Right lobe of liver (tissue), 6 donors: ENCODE measurements around the gene C3. TPM values are rescaled to one million over a fixed set of nuclear protein-coding genes. Genes with fewer than 3 reads are reported as not detected.
A peak's percentile ranks its signal among the peaks of the same experiment; 100 is the strongest.
"Not testable (repeated sequence)": the region's sequence is repeated elsewhere in the genome, so short reads cannot be mapped to it uniquely, and the experiment has no call there.

Experiments
- ATAC-seq, 4 donors: fragments of 200-7000 bp; cut with Tn5 transposase; one replicate each; pipeline ENCODE4 v1.9.1; 2020; ENCODE audit warnings: mild to moderate bottlenecking in 4 of 4, moderate library complexity in 4 of 4
- DNase-seq, 3 donors: peaks; one replicate each; pipeline ENCODE4 v3.0.0-alpha.2; 2020
- H3K27ac ChIP-seq, 3 donors: fragments of 200-600 bp; one replicate each; pipeline ENCODE4 v1.8.0; 2022
- H3K27me3 ChIP-seq, 2 donors: fragments of 200-600 bp; one replicate each; pipeline ENCODE4 v1.8.0; 2022
- H3K36me3 ChIP-seq, 4 donors: fragments of 200-600 bp; sonication (generic) in 1 of 4; one replicate each; pipeline versions ENCODE4 v1.5.1 to v1.8.0; 2017 to 2022; ENCODE audit warnings: control low read depth in 1 of 4
- H3K4me1 ChIP-seq, 4 donors: fragments of 200-600 bp; sonication (generic) in 1 of 4; one replicate each; pipeline versions ENCODE4 v1.5.1 to v1.8.0; 2017 to 2022; ENCODE audit warnings: control low read depth in 1 of 4
- H3K4me3 ChIP-seq, 3 donors: fragments of 200-600 bp; one replicate each; pipeline ENCODE4 v1.8.0; 2022
- H3K9me3 ChIP-seq, 4 donors: fragments of 200-600 bp; sonication (generic) in 1 of 4; one replicate each; pipeline versions ENCODE4 v1.5.1 to v1.8.0; 2017 to 2022; ENCODE audit warnings: control low read depth in 1 of 4
- POLR2A ChIP-seq: fragments of 450-650 bp; IDR thresholded peaks from one replicate; pipeline ENCODE4 v1.6.1; 2017; ENCODE audit warnings: antibody characterized with exemption, mild to moderate bottlenecking
- WGBS: methylation state at CpG from one replicate; pipeline ENCODE4 v1.1.6; 2018; ENCODE audit warnings: low coverage, low lambda C conversion rate; ENCODE audit not compliant: insufficient coverage; ENCODE audit errors: missing lambda C conversion rate; 5-methylcytosine and 5-hydroxymethylcytosine counted together
- intact Hi-C, 2 donors: fragments of 100-400 bp; cut with DNase I; formaldehyde crosslinking; loops; one replicate each; pipeline versions ENCODE4 v1.11.2 to v1.14.1; 2022
- total RNA-seq, 6 experiments: library from RNA; depleted of rRNA in 2 of 6; stranded (reverse); fragments of >200 nt in 2 of 6; fragmentation: NEBNext Ultra II Directional in 3 of 6; extraction: Animal tissue kit (Norgen Biotek cat#: 25700) in 3 of 6; gene quantifications; one replicate each; pipeline versions ENCODE4 v1.1.0 to v1.2.4, GENCODE V29; 2016 to 2023
- TF ChIP-seq, protein P1 (sequence below), 4 donors: fragments of 200-600 bp in 3 of 4; fragments of 450-650 bp in 1 of 4; IDR thresholded peaks; one replicate each; pipeline versions ENCODE4 v1.5.1 to v1.8.0; 2016 to 2022; ENCODE audit warnings: antibody characterized with exemption in 4 of 4, mild to moderate bottlenecking in 2 of 4
- donor health status: DM: no; HTN: yes; CAD: no.
- donor health status: DM: no; HTN: no; CAD: no.
- donor health status: DM: no; HTN: no; CAD: no.
- donor health status: DM: no; HTN: yes; CAD: no.
- donor health status: DM: no; HTN: yes; CAD: no.

Gene C3
- total RNA-seq, 6 experiments from 2014 or later = 10,569 to 17,502 (median 15,749) TPM

DNA sequence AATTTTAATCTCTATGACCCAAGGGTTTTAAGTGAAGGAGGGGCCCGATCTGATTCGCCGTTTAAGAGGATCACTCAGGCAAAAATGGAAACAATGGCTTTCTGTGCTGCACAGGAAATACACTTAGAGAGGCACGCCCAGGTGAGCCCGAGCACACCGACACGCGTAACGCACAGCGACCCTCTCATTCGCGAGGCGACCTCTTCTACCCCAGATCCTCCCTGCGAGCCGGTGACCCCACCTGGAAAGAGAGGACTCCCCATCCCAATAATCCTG is 46.6 kb upstream of the C3 start:
- WGBS = 3% methylated on average over 6 of the region's 15 CpGs
- TF ChIP-seq POLR2A = no peak
- TF ChIP-seq, protein P1, sequence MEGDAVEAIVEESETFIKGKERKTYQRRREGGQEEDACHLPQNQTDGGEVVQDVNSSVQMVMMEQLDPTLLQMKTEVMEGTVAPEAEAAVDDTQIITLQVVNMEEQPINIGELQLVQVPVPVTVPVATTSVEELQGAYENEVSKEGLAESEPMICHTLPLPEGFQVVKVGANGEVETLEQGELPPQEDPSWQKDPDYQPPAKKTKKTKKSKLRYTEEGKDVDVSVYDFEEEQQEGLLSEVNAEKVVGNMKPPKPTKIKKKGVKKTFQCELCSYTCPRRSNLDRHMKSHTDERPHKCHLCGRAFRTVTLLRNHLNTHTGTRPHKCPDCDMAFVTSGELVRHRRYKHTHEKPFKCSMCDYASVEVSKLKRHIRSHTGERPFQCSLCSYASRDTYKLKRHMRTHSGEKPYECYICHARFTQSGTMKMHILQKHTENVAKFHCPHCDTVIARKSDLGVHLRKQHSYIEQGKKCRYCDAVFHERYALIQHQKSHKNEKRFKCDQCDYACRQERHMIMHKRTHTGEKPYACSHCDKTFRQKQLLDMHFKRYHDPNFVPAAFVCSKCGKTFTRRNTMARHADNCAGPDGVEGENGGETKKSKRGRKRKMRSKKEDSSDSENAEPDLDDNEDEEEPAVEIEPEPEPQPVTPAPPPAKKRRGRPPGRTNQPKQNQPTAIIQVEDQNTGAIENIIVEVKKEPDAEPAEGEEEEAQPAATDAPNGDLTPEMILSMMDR (IDR thresholded peaks at IDR 0.05) = no peak

DNA sequence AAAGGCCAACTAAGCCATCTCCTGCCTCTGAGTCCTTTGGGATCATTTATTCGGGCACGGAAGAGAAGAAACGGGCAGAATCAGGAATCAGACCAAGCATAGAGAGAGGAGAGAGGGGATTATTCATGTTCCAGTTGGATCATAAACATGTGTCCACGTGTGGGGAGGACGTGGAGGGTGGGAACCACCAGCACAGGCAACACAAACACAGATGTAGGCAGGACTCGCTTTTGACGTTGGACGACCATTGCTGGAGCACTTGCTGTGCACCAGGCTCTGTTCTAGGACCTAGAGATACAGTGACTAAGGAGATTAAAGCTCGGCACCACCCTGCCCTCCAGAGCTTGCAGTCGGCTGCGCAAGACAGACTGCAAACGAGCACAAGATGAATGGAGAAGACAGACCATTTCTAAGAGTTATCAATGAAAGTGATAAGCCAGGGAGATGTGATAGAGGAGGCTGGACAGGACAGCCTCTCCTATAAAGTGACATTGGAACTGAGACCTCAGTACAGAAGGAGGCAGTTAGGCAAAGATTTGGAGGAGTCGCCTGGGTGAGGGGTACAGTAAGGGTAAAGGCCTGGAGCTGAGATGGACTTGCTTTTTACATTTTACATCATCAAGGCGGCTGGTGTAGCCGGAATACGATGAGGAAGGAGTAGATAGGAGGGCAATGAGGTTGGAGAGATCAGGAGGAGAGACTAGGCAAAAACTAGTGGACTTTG is 46.1 kb upstream of the C3 start:
- WGBS = 10% methylated on average over 15 of the region's 16 CpGs
- Histone ChIP-seq H3K9me3 (no peaks in the 10 kb centered on the region), H3K36me3 (no peaks in the 10 kb centered on the region), H3K27me3 (no peaks in the 10 kb centered on the region), H3K4me1 (peaks cover 0 to 29% (median 5%) of the 10 kb centered on the region in 4 donors), H3K27ac (no peak overlapping the region), H3K4me3 (peak overlapping the region; percentile 19 to 54 (median 27))
- TF ChIP-seq, protein P1 (IDR thresholded peaks at IDR 0.05) = no peak
- no peak for TF ChIP-seq POLR2A
- DNase-seq (no peak), ATAC-seq (peak in 1 of 4 donors; percentile 10)
- intact Hi-C loops = no loop called here

More for the DNA sequence above, 46.6 kb upstream of the C3 start:
- ATAC-seq = peak; percentile 8 to 35 (median 12)
- H3K9me3 ChIP-seq = no peaks in the 10 kb centered on the region
- no peak for DNase-seq
- H3K4me3 ChIP-seq = peak overlapping the region; percentile 19 to 54 (median 27)
- intact Hi-C loops = no loop called here
- peaks cover 0 to 29% (median 5%) of the 10 kb centered on the region in 4 donors for H3K4me1 ChIP-seq
- no peaks in the 10 kb centered on the region for H3K36me3 ChIP-seq
- H3K27ac ChIP-seq = peak overlapping the region in 1 of 3 donors; percentile 30
- H3K27me3 ChIP-seq = no peaks in the 10 kb centered on the region

DNA sequence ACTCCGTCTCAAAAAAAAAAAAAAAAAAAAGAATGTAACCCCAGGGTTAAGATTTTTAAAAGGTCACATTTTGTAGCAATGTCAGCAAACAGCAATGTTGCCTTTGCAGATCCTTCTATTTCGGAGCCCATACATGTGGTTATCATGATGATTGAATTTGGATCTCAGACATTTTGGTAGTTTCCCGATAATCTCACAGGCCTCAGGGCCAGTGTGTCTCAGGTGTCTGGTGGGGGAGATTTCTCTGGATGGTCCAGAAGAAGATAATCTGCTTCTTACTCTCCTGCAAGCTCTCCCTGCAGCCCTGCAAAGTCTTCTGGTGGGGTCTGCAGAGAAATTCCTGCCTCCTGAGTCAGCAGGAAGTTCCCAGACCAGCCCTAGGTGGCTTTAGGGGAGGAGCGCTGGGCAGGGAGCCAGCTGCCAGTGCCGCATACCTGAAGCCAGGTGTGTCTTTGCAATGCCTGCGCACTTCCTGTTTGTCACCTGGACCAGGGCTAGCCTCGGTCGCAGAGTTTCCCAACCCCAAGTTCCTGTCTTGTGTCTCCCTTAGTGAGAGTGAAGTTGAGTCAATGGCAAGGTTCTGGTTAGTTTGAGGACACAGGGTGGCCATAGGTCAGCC is 45.4 kb upstream of the C3 start:
- 29% methylated on average over 6 of the region's 8 CpGs for WGBS
- ATAC-seq = peak in 2 of 4 donors; percentile 7 to 8

DNA sequence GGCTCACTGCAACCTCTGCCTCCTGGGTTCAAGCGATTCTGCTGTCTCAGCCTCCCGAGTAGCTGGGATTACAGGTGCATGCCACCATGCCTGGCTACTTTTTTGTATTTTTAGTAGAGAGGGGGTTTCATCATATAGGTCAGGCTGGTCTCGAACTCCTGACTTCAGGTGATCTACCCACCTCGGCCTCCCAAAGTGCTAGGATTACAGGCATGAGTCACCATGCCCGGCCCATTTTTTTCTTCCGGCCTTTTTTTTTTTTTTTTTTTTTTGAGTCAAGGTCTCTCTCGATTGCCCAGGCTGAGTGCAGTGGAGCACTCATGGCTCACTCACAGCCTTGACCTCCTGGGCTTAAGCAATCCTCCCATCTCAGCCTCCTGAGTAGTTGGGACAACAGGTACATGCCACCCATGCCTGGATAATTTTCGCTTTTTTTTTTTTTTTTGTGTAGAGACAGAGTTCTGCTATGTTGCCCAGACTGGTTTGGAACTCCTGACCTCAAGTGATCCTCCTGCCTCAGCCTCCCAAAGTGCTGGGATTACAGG is 41.9 kb upstream of the C3 start:
- H3K4me1 ChIP-seq = peaks cover 0 to 22% (median 5%) of the 10 kb centered on the region in 4 donors
- H3K4me3 ChIP-seq, H3K27ac ChIP-seq, H3K36me3 ChIP-seq, ATAC-seq, H3K9me3 ChIP-seq, H3K27me3 ChIP-seq, DNase-seq, intact Hi-C loops: not testable (repeated sequence)
- WGBS = 63% methylated on average over 5 of the region's 8 CpGs

More for the DNA sequence above, 45.4 kb upstream of the C3 start:
- Histone ChIP-seq H3K36me3 (no peaks in the 10 kb centered on the region), H3K4me1 (peaks cover 0 to 29% (median 5%) of the 10 kb centered on the region in 4 donors), H3K9me3 (no peaks in the 10 kb centered on the region), H3K27me3 (no peaks in the 10 kb centered on the region), H3K27ac (no peak overlapping the region), H3K4me3 (no peak overlapping the region)
- TF ChIP-seq POLR2A = no peak
- TF ChIP-seq, protein P1 (IDR thresholded peaks at IDR 0.05) = no peak
- DNase-seq = peak; percentile 40 to 69 (median 59)
- intact Hi-C loops = no loop called here

DNA sequence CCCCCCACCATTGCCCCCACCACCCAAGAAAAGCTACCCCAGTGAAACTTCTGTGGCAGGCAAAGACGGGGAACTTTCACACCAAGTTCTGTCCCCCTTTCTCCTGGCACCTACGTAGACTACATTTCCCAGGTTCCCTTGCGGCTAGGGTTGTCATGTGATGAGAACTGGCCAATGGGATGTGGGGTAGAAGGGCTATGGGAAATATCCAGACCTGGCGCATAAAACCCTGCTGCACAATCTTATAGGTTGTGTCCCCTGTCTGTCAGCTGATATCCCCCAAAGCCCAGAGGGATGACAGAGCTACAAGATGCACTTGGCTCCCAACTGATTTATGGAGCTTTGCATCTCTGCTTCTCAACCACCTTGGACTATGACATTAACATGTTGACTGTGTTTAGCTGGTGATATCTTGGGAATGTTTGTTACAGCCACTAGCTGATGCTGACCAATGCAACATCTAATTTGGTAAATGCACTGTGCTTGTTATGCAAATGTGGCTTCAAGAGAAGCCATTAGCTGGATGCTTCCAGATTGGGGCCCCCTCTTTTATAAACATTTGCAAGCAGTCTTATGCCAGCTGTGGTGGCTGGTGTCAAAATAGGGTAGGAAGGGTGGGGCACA is 40.7 kb upstream of the C3 start:
- H3K27me3 ChIP-seq = no peaks in the 10 kb centered on the region
- DNase-seq (no peak), ATAC-seq (peak; percentile 17 to 54 (median 44))
- H3K27ac ChIP-seq = no peak overlapping the region
- WGBS = 33% methylated on average over 2 of the region's 4 CpGs
- intact Hi-C loops = no loop called here
- no peaks in the 10 kb centered on the region for H3K9me3 ChIP-seq
- TF ChIP-seq, protein P1 (IDR thresholded peaks at IDR 0.05) = no peak
- no peak for TF ChIP-seq POLR2A
- H3K4me1 ChIP-seq = peaks cover 0 to 12% (median 0%) of the 10 kb centered on the region in 4 donors
- H3K36me3 ChIP-seq = peaks cover 0 to 5% (median 0%) of the 10 kb centered on the region in 4 donors
- no peak overlapping the region for H3K4me3 ChIP-seq
